CD14-positive monocyte (primary cell): Measurements from ENCODE around the gene LRP1B. TPM values are rescaled to one million over a fixed set of nuclear protein-coding genes. Genes with fewer than 3 reads are reported as not detected.

Source experiments
- DNase-seq, 3 donors: peaks; one replicate each; pipeline ENCODE4 v3.0.0-alpha.2; 2011 to 2022
- H2AFZ ChIP-seq: 2 replicates; pipeline ENCODE4 v1.6.0; 2012; ENCODE audit warnings: mild to moderate bottlenecking, low read depth, low read length, inconsistent platforms; ENCODE audit not compliant: insufficient read depth, poor library complexity, severe bottlenecking
- H3K27ac ChIP-seq, 2 donors: 1 replicate in 1 of 2; 2 replicates in 1 of 2; pipeline ENCODE4 v1.5.1; 2012 to 2013; ENCODE audit warnings: low read length in 2 of 2, control low read depth in 1 of 2, inconsistent platforms in 1 of 2, low read depth in 1 of 2, mild to moderate bottlenecking in 1 of 2
- H3K27me3 ChIP-seq, 2 donors: one replicate each; pipeline versions ENCODE4 v1.6.0 to v1.6.1; 2011 to 2013; ENCODE audit warnings: low read length in 2 of 2; ENCODE audit not compliant: control insufficient read depth in 2 of 2, insufficient read depth in 2 of 2
- H3K36me3 ChIP-seq, 2 donors: replicated peaks in 1 of 2; 1 replicate in 1 of 2; 2 replicates in 1 of 2; pipeline versions ENCODE4 v1.5.1 to v1.6.1; 2012 to 2013; ENCODE audit warnings: low read length in 2 of 2, control low read depth in 1 of 2, inconsistent platforms in 1 of 2, mild to moderate bottlenecking in 1 of 2; ENCODE audit not compliant: insufficient read depth in 2 of 2, control insufficient read depth in 1 of 2
- H3K4me1 ChIP-seq, 2 donors: 1 replicate in 1 of 2; 2 replicates in 1 of 2; pipeline versions ENCODE4 v1.5.1 to v1.6.1; 2012 to 2013; ENCODE audit warnings: low read length in 2 of 2, control low read depth in 1 of 2, inconsistent platforms in 1 of 2, mild to moderate bottlenecking in 1 of 2, moderate library complexity in 1 of 2; ENCODE audit not compliant: insufficient read depth in 2 of 2, control insufficient read depth in 1 of 2
- H3K4me2 ChIP-seq: replicated peaks from 2 replicates; pipeline ENCODE3; 2012; ENCODE audit warnings: low read length, moderate library complexity, mild to moderate bottlenecking; ENCODE audit not compliant: poor library complexity, severe bottlenecking; ENCODE audit errors: extremely low read depth
- H3K4me3 ChIP-seq, 3 experiments: fragments of 200-600 bp in 1 of 3; sonication (generic) in 1 of 3; replicated peaks in 1 of 3; 1 replicate in 2 of 3; 2 replicates in 1 of 3; pipeline ENCODE4 v1.5.1; 2011 to 2013; ENCODE audit warnings: low read length in 3 of 3, mild to moderate bottlenecking in 3 of 3, control low read depth in 2 of 3, low read depth in 2 of 3, inconsistent platforms in 1 of 3, moderate library complexity in 1 of 3
- H3K79me2 ChIP-seq: 2 replicates; pipeline ENCODE4 v1.6.0; 2012; ENCODE audit warnings: mild to moderate bottlenecking, control low read depth, inconsistent platforms, low read length, moderate library complexity; ENCODE audit not compliant: insufficient read depth
- H3K9ac ChIP-seq: 2 replicates; pipeline ENCODE4 v1.6.0; 2017; ENCODE audit warnings: low read length, mild to moderate bottlenecking; ENCODE audit not compliant: insufficient read depth, poor library complexity, severe bottlenecking
- H3K9me3 ChIP-seq, 2 donors: replicated peaks in 1 of 2; 1 replicate in 1 of 2; 2 replicates in 1 of 2; pipeline versions ENCODE4 v1.5.1 to v1.6.1; 2012 to 2013; ENCODE audit warnings: low read length in 2 of 2, control low read depth in 1 of 2; ENCODE audit not compliant: control insufficient read depth in 1 of 2, insufficient read depth in 1 of 2
- H4K20me1 ChIP-seq: 2 replicates; pipeline ENCODE4 v1.6.0; 2012; ENCODE audit warnings: mild to moderate bottlenecking, low read length, control low read depth, moderate library complexity; ENCODE audit not compliant: insufficient read depth
- H3K27ac Mint-ChIP-seq, 7 donors: one replicate each; pipeline ENCODE4 v1.8.0; 2020; ENCODE audit warnings: mild to moderate bottlenecking in 7 of 7, mixed read lengths in 7 of 7, moderate library complexity in 6 of 7, inconsistent platforms in 2 of 7
- H3K27me3 Mint-ChIP-seq, 3 donors: one replicate each; pipeline ENCODE4 v1.8.0; 2021 to 2022; ENCODE audit warnings: low read depth in 3 of 3, mild to moderate bottlenecking in 3 of 3, mixed read lengths in 3 of 3, moderate library complexity in 3 of 3, inconsistent platforms in 1 of 3
- H3K36me3 Mint-ChIP-seq, 2 donors: one replicate each; pipeline ENCODE4 v1.8.0; 2020; ENCODE audit warnings: mixed read lengths in 2 of 2, inconsistent platforms in 1 of 2, mild to moderate bottlenecking in 1 of 2
- H3K4me1 Mint-ChIP-seq: one replicate; pipeline ENCODE4 v1.8.0; 2020; ENCODE audit warnings: mild to moderate bottlenecking, mixed read lengths
- H3K4me3 Mint-ChIP-seq, 2 donors: one replicate each; pipeline ENCODE4 v1.8.0; 2020; ENCODE audit warnings: mild to moderate bottlenecking in 2 of 2, mixed read lengths in 2 of 2, moderate library complexity in 1 of 2
- H3K9me3 Mint-ChIP-seq, 7 donors: one replicate each; pipeline ENCODE4 v1.8.0; 2020 to 2022; ENCODE audit warnings: mixed read lengths in 7 of 7, mild to moderate bottlenecking in 6 of 7, moderate library complexity in 6 of 7, inconsistent platforms in 2 of 7
- CTCF ChIP-seq: fragments of 200-600 bp; IDR thresholded peaks from one replicate; pipeline ENCODE4 v1.8.0; 2022; ENCODE audit warnings: antibody characterized with exemption, mild to moderate bottlenecking
- WGBS: methylation state at CpG from one replicate; pipeline ENCODE4 v1.1.5; 2013; ENCODE audit warnings: missing lambda C conversion rate; ENCODE audit not compliant: insufficient coverage; 5-methylcytosine and 5-hydroxymethylcytosine counted together
- intact Hi-C, 2 donors: fragments of 100-400 bp; cut with micrococcal nuclease; formaldehyde crosslinking; loops; one replicate each; pipeline versions ENCODE4 v1.15.0 to v1.15.1; 2023
- polyA plus RNA-seq, 3 donors: library from polyadenylated mRNA; depleted of rRNA in 1 of 3; unstranded in 2 of 3; stranded (reverse) in 1 of 3; fragments of 300-500 nt in 2 of 3; fragments of >200 nt in 1 of 3; fragmentation: Illumina TruSeq in 2 of 3; gene quantifications; 1 replicate in 2 of 3; 2 replicates in 1 of 3; pipeline ENCODE4 v1.2.3, GENCODE V29; 2012 to 2021

The LRP1B gene
- polyA plus RNA-seq, 3 donors, result not detected

GRCh38 chr2:141062443-141062842, 1068.4 kb downstream of the LRP1B start:
- Histone ChIP-seq H3K4me2 (no peak overlapping the region), H3K79me2 (no peaks in the 10 kb centered on the region), H3K4me1 (no peaks in the 10 kb centered on the region), H3K9ac (no peak overlapping the region), H2AFZ (no peak overlapping the region), H3K4me3 (no peak overlapping the region), H3K9me3 (peaks cover 0 to 1% of the 10 kb centered on the region in 2 donors), H3K27me3 (no peaks in the 10 kb centered on the region), H3K27ac (no peak overlapping the region), H4K20me1 (no peaks in the 10 kb centered on the region), H3K36me3 (no peaks in the 10 kb centered on the region)
- H3K9me3 Mint-ChIP-seq, result no peaks in the 10 kb centered on the region
- no peaks in the 10 kb centered on the region for H3K4me1 Mint-ChIP-seq
- H3K4me3 Mint-ChIP-seq, result no peak overlapping the region
- H3K27me3 Mint-ChIP-seq, result no peaks in the 10 kb centered on the region
- no peak overlapping the region for H3K27ac Mint-ChIP-seq
- no peak for TF ChIP-seq CTCF
- intact Hi-C loops, result no loop called here
- no peak for DNase-seq
- WGBS, result no CpG with 5 or more reads among the region's 1 CpG
- H3K36me3 Mint-ChIP-seq, result no peaks in the 10 kb centered on the region

GRCh38 chr2:141062031-141062430, 1068.8 kb downstream of the LRP1B start:
- DNase-seq, result no peak
- Histone ChIP-seq H3K27ac (no peak overlapping the region), H4K20me1 (no peaks in the 10 kb centered on the region), H3K4me3 (no peak overlapping the region), H3K9ac (no peak overlapping the region), H3K79me2 (no peaks in the 10 kb centered on the region), H3K4me1 (no peaks in the 10 kb centered on the region), H3K36me3 (no peaks in the 10 kb centered on the region), H3K27me3 (no peaks in the 10 kb centered on the region), H2AFZ (no peak overlapping the region), H3K9me3 (no peaks in the 10 kb centered on the region), H3K4me2 (no peak overlapping the region)
- H3K4me1 Mint-ChIP-seq, result no peaks in the 10 kb centered on the region
- H3K36me3 Mint-ChIP-seq, result no peaks in the 10 kb centered on the region
- H3K4me3 Mint-ChIP-seq, result no peak overlapping the region
- no peaks in the 10 kb centered on the region for H3K9me3 Mint-ChIP-seq
- no peak for TF ChIP-seq CTCF
- intact Hi-C loops, result no loop called here
- no peak overlapping the region for H3K27ac Mint-ChIP-seq
- no peaks in the 10 kb centered on the region for H3K27me3 Mint-ChIP-seq
- WGBS, result no CpG with 5 or more reads among the region's 4 CpGs
